Keratinocyte (primary cell): ENCODE measurements around the gene SERP2.

Source experiments
- EZH2 ChIP-seq: IDR thresholded peaks from one replicate; pipeline ENCODE4 v1.6.1; 2012; ENCODE audit warnings: inconsistent platforms, mild to moderate bottlenecking, low read length, moderate library complexity
- TF ChIP-seq, protein P1 (sequence below), 3 experiments: IDR thresholded peaks in 1 of 3; conservative IDR thresholded peaks in 1 of 3; optimal IDR thresholded peaks in 1 of 3; 2 replicates in 2 of 3; 3 replicates in 1 of 3; pipeline versions ENCODE3 to v1.5.1; 2011; ENCODE audit warnings: low read length in 3 of 3, mild to moderate bottlenecking in 3 of 3, moderate library complexity in 2 of 3, control low read depth in 1 of 3, inconsistent platforms in 1 of 3; ENCODE audit not compliant: insufficient read depth in 2 of 3; ENCODE audit errors: extremely low read depth in 1 of 3

DNA sequence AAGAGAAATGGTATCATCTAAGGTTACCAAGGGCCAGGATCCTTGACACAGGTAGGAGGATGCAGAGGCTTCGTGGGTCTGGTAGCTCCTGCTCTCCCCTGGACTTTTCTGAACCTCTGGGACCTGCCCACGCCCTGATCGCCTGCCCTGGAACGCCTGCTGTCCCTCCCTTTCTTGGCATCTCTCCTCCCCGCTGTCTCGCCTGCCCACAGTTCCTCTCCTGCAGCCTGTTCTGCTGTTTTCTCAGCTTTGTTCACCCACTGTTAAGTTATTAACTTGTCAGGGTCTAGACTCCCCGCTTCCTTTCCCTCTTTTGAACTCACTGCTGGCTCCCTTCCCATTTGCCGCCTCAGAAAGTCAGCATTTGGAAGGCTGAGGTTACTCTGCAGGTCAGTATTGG, 19.8 kb downstream of the SERP2 start:
- TF ChIP-seq, protein P1, sequence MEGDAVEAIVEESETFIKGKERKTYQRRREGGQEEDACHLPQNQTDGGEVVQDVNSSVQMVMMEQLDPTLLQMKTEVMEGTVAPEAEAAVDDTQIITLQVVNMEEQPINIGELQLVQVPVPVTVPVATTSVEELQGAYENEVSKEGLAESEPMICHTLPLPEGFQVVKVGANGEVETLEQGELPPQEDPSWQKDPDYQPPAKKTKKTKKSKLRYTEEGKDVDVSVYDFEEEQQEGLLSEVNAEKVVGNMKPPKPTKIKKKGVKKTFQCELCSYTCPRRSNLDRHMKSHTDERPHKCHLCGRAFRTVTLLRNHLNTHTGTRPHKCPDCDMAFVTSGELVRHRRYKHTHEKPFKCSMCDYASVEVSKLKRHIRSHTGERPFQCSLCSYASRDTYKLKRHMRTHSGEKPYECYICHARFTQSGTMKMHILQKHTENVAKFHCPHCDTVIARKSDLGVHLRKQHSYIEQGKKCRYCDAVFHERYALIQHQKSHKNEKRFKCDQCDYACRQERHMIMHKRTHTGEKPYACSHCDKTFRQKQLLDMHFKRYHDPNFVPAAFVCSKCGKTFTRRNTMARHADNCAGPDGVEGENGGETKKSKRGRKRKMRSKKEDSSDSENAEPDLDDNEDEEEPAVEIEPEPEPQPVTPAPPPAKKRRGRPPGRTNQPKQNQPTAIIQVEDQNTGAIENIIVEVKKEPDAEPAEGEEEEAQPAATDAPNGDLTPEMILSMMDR (optimal IDR thresholded peaks at IDR 0.05 in 1 of 3, IDR thresholded peaks at IDR 0.05 in 1 of 3, conservative IDR thresholded peaks at IDR 0.05 in 1 of 3; ENCODE audit: extremely low read depth in 1 of 3, insufficient read depth in 2 of 3, low read length in 3 of 3): no peak
- TF ChIP-seq EZH2: no peak
